ENCODE data around the gene KCNC1.

Gene KCNC1

GRCh38 chr11:17760102-17761029, 25.8 kb downstream of the KCNC1 start:
- no peak for DNase-seq

GRCh38 chr11:17762309-17762974, 27.9 kb downstream of the KCNC1 start:
- DNase-seq = no peak

- no peak for DNase-seq
Measured at GRCh38 chr11:17763244-17763643, 28.7 kb downstream of the KCNC1 start.

GRCh38 chr11:17763703-17764102, 29.1 kb downstream of the KCNC1 start:
- no peak for DNase-seq

GRCh38 chr11:17764446-17765218, 30.1 kb downstream of the KCNC1 start:
- DNase-seq = no peak

- peak; percentile 12 for DNase-seq
Measured at GRCh38 chr11:17765356-17766072, 30.9 kb downstream of the KCNC1 start.

GRCh38 chr11:17766073-17766359, 31.4 kb downstream of the KCNC1 start:
- no peak for DNase-seq

GRCh38 chr11:17766590-17766989, 32.0 kb downstream of the KCNC1 start:
- DNase-seq = no peak

GRCh38 chr11:17767301-17767885, 32.8 kb downstream of the KCNC1 start:
- no peak for DNase-seq

- DNase-seq = no peak
Measured at GRCh38 chr11:17767914-17768313, 33.3 kb downstream of the KCNC1 start.

GRCh38 chr11:17768547-17768946, 34.0 kb downstream of the KCNC1 start:
- DNase-seq = no peak

GRCh38 chr11:17769218-17769617, 34.6 kb downstream of the KCNC1 start:
- DNase-seq = no peak

- DNase-seq = no peak
Measured at GRCh38 chr11:17770048-17770652, 35.6 kb downstream of the KCNC1 start.

- no peak for DNase-seq
Measured at GRCh38 chr11:17770917-17771316, 36.3 kb downstream of the KCNC1 start.

- DNase-seq = no peak
Measured at GRCh38 chr11:17771415-17771814, 36.8 kb downstream of the KCNC1 start.

- no peak for DNase-seq
Measured at GRCh38 chr11:17771841-17772401, 37.3 kb downstream of the KCNC1 start.

- DNase-seq = no peak
Measured at GRCh38 chr11:17772704-17773600, 38.4 kb downstream of the KCNC1 start.

GRCh38 chr11:17773674-17774073, 39.1 kb downstream of the KCNC1 start:
- DNase-seq = no peak

GRCh38 chr11:17774232-17775034, 39.9 kb downstream of the KCNC1 start:
- DNase-seq = no peak

GRCh38 chr11:17775035-17775348, 40.4 kb downstream of the KCNC1 start:
- no peak for DNase-seq

Data from NCI-H2227 treated with DMSO at 0.1 percent for 48 hours (cell line).